ENCODE measurements around the gene NRK.

The NRK gene

GRCh38 chrX:105876658-105877057 lies 54.3 kb downstream of the NRK start:
- TF ChIP-seq CEBPB (IDR thresholded peaks at IDR 0.05) = no peak
- peak; percentile 23; the same call in 1 of the 2 replicates for TF ChIP-seq RAD21 (IDR thresholded peaks at IDR 0.05; ENCODE audit: low read depth)

GRCh38 chrX:105880491-105880890 lies 58.2 kb downstream of the NRK start:
- TF ChIP-seq USF1 (IDR thresholded peaks at IDR 0.05) (no peak), EGR1 (IDR thresholded peaks at IDR 0.05) (no peak), ZBTB7A (IDR thresholded peaks at IDR 0.05; ENCODE audit: low read depth) (no peak), TEAD4 (IDR thresholded peaks at IDR 0.05) (no peak), REST (IDR thresholded peaks at IDR 0.05; ENCODE audit: low read depth) (no peak), TCF12 (IDR thresholded peaks at IDR 0.05; ENCODE audit: low read depth) (no peak), FOXM1 (IDR thresholded peaks at IDR 0.05; ENCODE audit: borderline replicate concordance, low read depth) (no peak)

GRCh38 chrX:105882581-105883275 lies 60.4 kb downstream of the NRK start:
- TF ChIP-seq YY1 (IDR thresholded peaks at IDR 0.05; ENCODE audit: low read depth) (no peak), USF1 (IDR thresholded peaks at IDR 0.05) (no peak), REST (IDR thresholded peaks at IDR 0.05; ENCODE audit: low read depth) (no peak), EP300 (IDR thresholded peaks at IDR 0.05; ENCODE audit: borderline replicate concordance) (no peak), FOXM1 (IDR thresholded peaks at IDR 0.05; ENCODE audit: borderline replicate concordance, low read depth) (no peak), ZBTB7A (IDR thresholded peaks at IDR 0.05; ENCODE audit: low read depth) (no peak), CREB1 (IDR thresholded peaks at IDR 0.05; ENCODE audit: low read depth) (no peak), TEAD4 (IDR thresholded peaks at IDR 0.05) (no peak), TAF1 (IDR thresholded peaks at IDR 0.05; ENCODE audit: low read depth) (no peak), RAD21 (IDR thresholded peaks at IDR 0.05; ENCODE audit: low read depth) (no peak), CEBPB (IDR thresholded peaks at IDR 0.05) (no peak), EGR1 (IDR thresholded peaks at IDR 0.05) (no peak)

GRCh38 chrX:105894721-105895120 lies 72.4 kb downstream of the NRK start:
- TF ChIP-seq EGR1 (IDR thresholded peaks at IDR 0.05) (no peak), CEBPB (IDR thresholded peaks at IDR 0.05) (no peak), FOXM1 (IDR thresholded peaks at IDR 0.05; ENCODE audit: borderline replicate concordance, low read depth) (no peak), MAX (IDR thresholded peaks at IDR 0.05) (no peak), USF1 (IDR thresholded peaks at IDR 0.05) (no peak), ZBTB7A (IDR thresholded peaks at IDR 0.05; ENCODE audit: low read depth) (no peak), EP300 (IDR thresholded peaks at IDR 0.05; ENCODE audit: borderline replicate concordance) (no peak), TCF12 (IDR thresholded peaks at IDR 0.05; ENCODE audit: low read depth) (no peak), RAD21 (IDR thresholded peaks at IDR 0.05; ENCODE audit: low read depth) (no peak), TEAD4 (IDR thresholded peaks at IDR 0.05) (no peak), TAF1 (IDR thresholded peaks at IDR 0.05; ENCODE audit: low read depth) (no peak), NFIC (IDR thresholded peaks at IDR 0.05) (no peak), YY1 (IDR thresholded peaks at IDR 0.05; ENCODE audit: low read depth) (no peak), CREB1 (IDR thresholded peaks at IDR 0.05; ENCODE audit: low read depth) (no peak), REST (IDR thresholded peaks at IDR 0.05; ENCODE audit: low read depth) (no peak)
